Activated naive CD4-positive, alpha-beta T cell treated with anti-CD3 and anti-CD28 coated beads, Interleukin-2, amount 50 U/mL, for 24 hours (primary cell): Measurements from ENCODE around the gene ABCG1.

ENCODE experiments used
- H3K27ac Mint-ChIP-seq: one replicate; pipeline ENCODE4 v1.8.0; 2021; ENCODE audit warnings: mild to moderate bottlenecking, mixed read lengths
- H3K27me3 Mint-ChIP-seq: one replicate; pipeline ENCODE4 v1.8.0; 2021; ENCODE audit warnings: mixed read lengths
- H3K36me3 Mint-ChIP-seq: one replicate; pipeline ENCODE4 v1.8.0; 2021; ENCODE audit warnings: mixed read lengths
- H3K4me1 Mint-ChIP-seq: one replicate; pipeline ENCODE4 v1.8.0; 2021; ENCODE audit warnings: mixed read lengths
- H3K4me3 Mint-ChIP-seq: one replicate; pipeline ENCODE4 v1.8.0; 2021; ENCODE audit warnings: mild to moderate bottlenecking, mixed read lengths
- H3K9me3 Mint-ChIP-seq: one replicate; pipeline ENCODE4 v1.8.0; 2021; ENCODE audit warnings: mixed read lengths

ABCG1 gene

DNA sequence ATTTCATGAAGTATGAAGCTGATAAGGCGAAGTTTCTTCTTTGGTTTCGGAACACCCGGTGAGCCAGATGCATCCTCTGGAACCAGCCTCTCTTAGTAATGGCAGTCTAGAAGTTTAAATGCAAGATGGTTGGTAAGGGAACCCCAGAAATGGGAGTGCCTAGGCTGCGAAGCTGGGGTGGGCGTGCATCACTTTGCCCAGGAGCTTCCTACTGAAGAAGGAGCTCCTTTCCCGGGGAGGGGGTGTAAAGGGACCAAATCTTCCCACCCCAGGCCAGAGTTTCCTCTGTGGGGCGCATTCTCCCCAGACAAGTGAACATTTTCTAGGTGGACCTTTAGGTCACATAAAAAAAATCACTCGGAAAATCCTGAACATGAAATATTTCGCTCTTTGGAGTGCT, 127.5 kb downstream of the ABCG1 start:
- Mint-ChIP-seq H3K36me3 (no peaks in the 10 kb centered on the region), H3K27me3 (no peaks in the 10 kb centered on the region), H3K9me3 (no peaks in the 10 kb centered on the region), H3K4me1 (no peaks in the 10 kb centered on the region), H3K4me3 (no peak overlapping the region), H3K27ac (no peak overlapping the region)
